Measurements from ENCODE around the gene SLC41A2. TPM values are rescaled to one million over a fixed set of nuclear protein-coding genes. Genes with fewer than 3 reads are reported as not detected.

SLC41A2 gene
- total and polyA plus RNA-seq, 2 donors (not counting 3 experiments of a cell fraction or from before 2014, with no cell fraction given), result 1.7 to 7.5 TPM

GRCh38 chr12:104959335-104959841 lies 1.3 kb upstream of the SLC41A2 start:
- POLR2A ChIA-PET, result interaction anchor here (0.7 kb wide), 1 partner anchor 168 kb away, joined by 3 read pairs; no protein-coding TSS in a partner anchor
- no peak overlapping the region for H3K4me3 ChIP-seq (replicated peaks in 1 of 3; ENCODE audit: insufficient read depth in 1 of 3, low read depth in 1 of 3, low read length in 3 of 3)

More at GRCh38 chr12:104959335-104959841, 1.3 kb upstream of the SLC41A2 start:
- Histone ChIP-seq H3K9ac (replicated peaks; ENCODE audit: extremely low read depth, insufficient read depth, low read length) (no peak overlapping the region), H3K36me3 (ENCODE audit: control insufficient read depth in 2 of 2, extremely low read depth in 1 of 2, insufficient read depth in 2 of 2, low read length in 2 of 2) (no peaks in the 10 kb centered on the region), H3K9me1 (replicated peaks; ENCODE audit: control insufficient read depth, extremely low read depth, insufficient read depth, low read length) (no peaks in the 10 kb centered on the region), H3K79me2 (ENCODE audit: control insufficient read depth, insufficient read depth, low read length) (no peaks in the 10 kb centered on the region), H4K20me1 (replicated peaks; ENCODE audit: control insufficient read depth, extremely low read depth, insufficient read depth, low read length) (no peaks in the 10 kb centered on the region), H3K4me1 (ENCODE audit: control insufficient read depth, extremely low read depth, insufficient read depth, low read length) (peaks cover 17% of the 10 kb centered on the region), H2AFZ (ENCODE audit: low read depth, low read length) (no peak overlapping the region), H3K27me3 (ENCODE audit: control insufficient read depth in 2 of 2, insufficient read depth in 2 of 2, low read length in 2 of 2) (peaks cover 0 to 8% of the 10 kb centered on the region in 2 experiments), H3K4me2 (ENCODE audit: insufficient read depth, low read length) (peak overlapping the region; percentile 26), H3K27ac (ENCODE audit: insufficient read depth, low read depth, low read length) (no peak overlapping the region), H3K9me3 (replicated peaks; ENCODE audit: control insufficient read depth, insufficient read depth, low read length) (no peaks in the 10 kb centered on the region)
- no TSS peak for BruUV-seq (replicated peaks)
- CTCF ChIA-PET, result interaction anchor here (0.9 to 3.7 kb wide), 7 partner anchors 12 to 823 kb away, joined by 3 to 23 read pairs (median 3); no protein-coding TSS in a partner anchor
- FAIRE-seq, result peak; percentile 79
- peak; percentile 50 for DNase-seq (ENCODE audit: low read depth, low spot score)
- intact Hi-C loops (cut with micrococcal nuclease) (loop anchor here (2.0 to 5.0 kb wide), 4 partner anchors 27 to 587 kb away; partner anchors contain the start of genes CHST11 and NOPCHAP1), dilution Hi-C loops (cut with MboI; ENCODE audit: extremely low pct_ligation_motif_present, low sequenced_read_pairs) (no loop called here)
- peak; percentile 65 for TF ChIP-seq JUN (IDR thresholded peaks at IDR 0.05; ENCODE audit: borderline replicate concordance, insufficient read depth, insufficient read length, low read depth)
- TF ChIP-seq CTCF (IDR thresholded peaks at IDR 0.05; ENCODE audit: extremely low read depth in 1 of 2, insufficient read depth in 1 of 2, low read depth in 1 of 2, low read length in 2 of 2), result no peak
- TF ChIP-seq EZH2 (IDR thresholded peaks at IDR 0.05; ENCODE audit: borderline replicate concordance, low read depth, low read length, severe bottlenecking), result no peak
- TF ChIP-seq FOS (IDR thresholded peaks at IDR 0.05; ENCODE audit: borderline replicate concordance, insufficient read depth, low read length), result peak; percentile 58
- TF ChIP-seq GATA2 (IDR thresholded peaks at IDR 0.05; ENCODE audit: insufficient read depth, insufficient read length, low read depth, low read length), result peak; percentile 88
- TF ChIP-seq POLR2A (IDR thresholded peaks at IDR 0.05; ENCODE audit: low read depth, low read length), result no peak

Measured in endothelial cell of umbilical vein (primary cell).